NCI-H2196 treated with DMSO at 0.1 percent for 48 hours (cell line): Measurements from ENCODE around the gene STRAP.
"Not testable (repeated sequence)": the region's sequence is repeated elsewhere in the genome, so short reads cannot be mapped to it uniquely, and the experiment has no call there.

ENCODE experiments used
- DNase-seq: peaks from one replicate; lab custom pipeline; 2025; ENCODE audit not compliant: unreplicated experiment; lab: John Stamatoyannopoulos, UW

Gene STRAP

GRCh38 chr12:15868186-15868585 lies 14.0 kb upstream of the STRAP start:
- DNase-seq = no peak

DNA sequence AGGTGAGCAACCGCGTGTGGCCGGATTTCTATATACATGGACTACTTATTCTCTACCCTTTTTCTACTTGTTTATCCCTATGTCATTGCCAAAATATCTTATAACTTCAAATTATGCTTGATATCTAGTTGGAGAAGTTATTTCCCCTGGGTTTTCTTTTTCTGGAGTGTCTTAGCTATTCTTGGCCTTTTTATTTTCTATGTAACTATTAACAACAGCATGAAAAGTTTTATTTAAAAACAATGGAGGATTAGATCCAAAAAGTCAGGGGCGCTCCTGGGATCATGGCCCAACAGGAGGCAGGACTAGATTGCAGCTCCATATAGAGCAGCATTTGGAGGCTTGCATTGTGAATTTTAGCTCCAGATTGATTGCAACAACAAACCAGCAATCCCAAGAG lies 8.6 kb upstream of the STRAP start:
- DNase-seq = no peak

DNA sequence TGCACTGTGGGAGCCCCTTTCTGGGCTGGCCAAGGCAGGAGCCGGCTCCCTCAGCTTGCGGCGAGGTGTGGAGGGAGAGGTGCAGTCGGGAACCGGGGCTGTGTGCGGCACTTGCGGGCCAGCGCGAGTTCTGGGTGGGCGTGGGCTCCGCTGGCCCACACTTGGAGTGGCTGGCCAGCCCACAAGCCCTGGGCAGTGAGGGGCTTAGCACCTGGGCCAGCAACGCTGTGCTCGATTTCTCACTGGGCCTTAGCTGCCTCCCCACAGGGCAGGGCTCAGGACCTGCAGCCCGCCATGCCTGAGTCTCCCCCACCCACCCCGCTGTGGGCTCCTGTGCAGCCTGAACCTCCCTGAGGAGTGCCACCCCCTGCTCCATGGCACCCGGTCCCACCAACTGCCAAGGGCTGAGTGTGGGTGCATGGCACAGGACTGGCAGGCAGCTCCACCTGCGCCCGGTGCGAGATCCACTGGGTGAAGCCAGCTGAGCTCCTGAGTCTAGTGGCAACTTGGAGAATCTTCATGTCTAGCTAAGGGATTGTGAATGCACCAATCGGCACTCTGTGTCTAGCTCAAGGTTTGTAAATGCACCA lies 7.5 kb upstream of the STRAP start:
- not testable (repeated sequence) for DNase-seq

GRCh38 chr12:15875863-15876262 lies 6.3 kb upstream of the STRAP start:
- DNase-seq = no peak

DNA sequence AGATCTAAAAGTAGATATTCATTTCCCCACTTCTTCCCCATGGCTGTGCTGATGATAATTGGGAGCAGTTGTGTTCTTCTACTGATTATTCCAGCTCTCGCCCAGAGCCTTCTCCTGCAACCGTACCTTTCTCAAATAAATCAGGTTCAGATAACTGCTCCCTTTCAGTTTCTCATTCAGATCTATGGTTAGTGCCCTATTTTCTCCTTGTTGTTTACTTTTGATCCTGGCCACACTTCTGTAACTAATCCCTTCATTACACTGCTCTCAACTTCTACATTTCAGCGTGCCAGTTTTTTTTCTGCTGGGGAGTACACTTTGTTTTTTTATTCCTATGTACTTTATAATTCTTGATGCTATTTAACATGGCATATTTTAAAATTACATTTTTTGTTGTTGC lies 2.8 kb upstream of the STRAP start:
- no peak for DNase-seq

GRCh38 chr12:15880721-15881120 lies 1.5 kb upstream of the STRAP start:
- DNase-seq = no peak

- DNase-seq = no peak
Observed at GRCh38 chr12:15883536-15883935, 1.3 kb downstream of the STRAP start.

- DNase-seq = no peak
Observed at GRCh38 chr12:15886372-15887042, 4.3 kb downstream of the STRAP start.

GRCh38 chr12:15887043-15887817 lies 5.0 kb downstream of the STRAP start:
- no peak for DNase-seq

DNA sequence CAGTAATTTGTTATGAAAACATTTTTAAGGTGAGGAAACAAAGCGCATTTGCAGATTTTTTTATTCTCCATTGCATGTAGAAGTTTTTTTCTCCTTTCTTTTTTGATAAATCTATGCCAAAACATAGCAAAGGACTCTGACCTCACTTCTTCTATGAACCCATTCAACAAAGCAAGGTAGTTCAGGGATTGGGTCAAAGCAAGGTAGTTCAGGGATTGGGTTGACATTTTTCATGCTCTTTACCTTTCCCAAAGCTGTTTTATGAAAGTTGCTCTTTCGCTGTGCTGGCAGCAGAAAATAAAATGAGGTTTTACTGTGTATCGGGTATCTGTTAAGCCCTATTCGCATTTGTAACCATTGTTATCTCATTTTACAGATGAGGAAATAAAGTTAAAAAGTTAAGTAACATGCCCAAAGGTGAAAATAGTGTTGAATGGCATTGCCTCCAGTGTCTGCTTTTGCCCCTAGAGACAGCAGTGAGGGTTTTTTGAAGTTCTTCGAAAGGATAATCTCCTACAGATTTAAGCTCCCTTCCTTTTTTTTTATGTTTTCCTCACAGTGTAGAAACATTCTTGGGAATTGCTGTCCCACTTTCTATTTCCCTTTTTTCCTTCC lies 10.6 kb downstream of the STRAP start:
- no peak for DNase-seq

GRCh38 chr12:15893260-15893659 lies 11.1 kb downstream of the STRAP start:
- DNase-seq = no peak

DNA sequence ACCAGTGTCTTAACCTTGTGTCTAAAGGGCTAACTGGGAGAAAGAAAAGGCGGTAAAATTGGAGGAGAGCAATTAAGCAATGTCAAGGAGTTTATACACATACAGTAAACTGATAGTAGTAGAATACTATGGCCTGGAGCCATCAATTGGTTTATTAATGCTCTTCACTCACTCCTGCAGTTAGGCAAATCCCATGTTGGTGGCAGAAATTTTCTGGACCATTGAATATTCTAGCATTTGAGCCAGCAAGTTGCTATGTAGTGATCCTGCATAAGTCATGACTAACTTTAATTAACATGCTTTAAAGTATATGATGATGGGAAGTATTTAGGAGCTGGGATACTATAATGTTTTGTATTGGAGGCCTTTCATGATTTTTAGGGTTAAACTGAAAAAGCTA lies 14.7 kb downstream of the STRAP start:
- DNase-seq = no peak

GRCh38 chr12:15897433-15897832 lies 15.2 kb downstream of the STRAP start:
- DNase-seq = no peak

DNA sequence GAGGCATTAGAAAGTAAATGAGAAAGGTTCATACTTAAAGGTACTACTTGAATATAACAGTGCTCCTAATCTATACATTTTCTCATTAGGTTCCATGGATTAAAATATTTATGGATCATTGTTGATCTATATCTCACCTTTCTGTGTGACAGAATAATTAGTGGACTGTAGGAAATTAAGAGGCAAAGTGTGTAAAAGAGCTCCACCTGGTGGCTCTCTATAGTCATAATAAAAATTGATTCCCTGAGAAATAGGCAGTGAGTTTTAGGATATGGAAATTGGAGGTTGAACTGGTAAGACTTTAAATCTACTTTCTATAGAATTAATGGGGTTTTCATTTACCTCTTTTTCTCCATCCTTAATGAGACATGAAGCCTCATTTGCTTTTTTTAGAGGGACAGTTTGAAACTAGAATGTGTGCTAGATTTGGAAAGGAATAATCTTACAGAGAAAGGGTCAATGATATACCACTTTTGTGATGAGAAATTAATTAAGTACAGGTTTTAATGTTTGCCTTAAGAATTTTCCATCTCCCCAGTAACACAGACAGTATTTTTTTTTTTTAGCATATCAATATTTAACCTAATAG lies 17.2 kb downstream of the STRAP start:
- DNase-seq = no peak

DNA sequence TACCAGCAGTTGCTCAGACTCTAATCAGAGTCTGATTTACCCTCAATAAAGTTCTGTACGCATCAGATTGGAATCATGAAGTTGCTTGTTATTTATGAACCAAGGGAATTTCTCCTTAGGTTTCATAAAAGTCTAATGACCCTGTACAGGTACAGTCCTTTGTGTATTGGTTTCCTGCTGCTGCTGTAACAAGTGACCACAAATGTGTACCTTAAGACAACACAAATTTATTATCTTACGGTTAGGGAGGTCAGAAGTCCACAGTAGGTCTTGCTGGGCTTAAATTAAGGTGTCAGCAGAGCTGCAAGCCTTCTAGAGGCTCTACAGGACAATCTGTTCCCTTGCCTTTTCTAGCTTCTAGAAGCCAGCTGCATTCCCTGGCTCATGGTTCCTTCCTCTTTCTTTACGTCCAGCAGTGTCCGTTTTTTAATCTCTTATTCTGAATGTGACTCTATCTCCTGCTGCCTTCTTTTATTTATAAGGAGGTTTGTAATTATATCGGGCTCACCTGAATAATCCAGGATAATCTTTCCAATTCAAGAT lies 22.3 kb downstream of the STRAP start:
- DNase-seq = no peak

- no peak for DNase-seq
Observed at GRCh38 chr12:15910468-15910863, 28.3 kb downstream of the STRAP start.

GRCh38 chr12:15910864-15911721 lies 28.9 kb downstream of the STRAP start, which contains the start of gene DERA:
Gene DERA, plus strand, starts transcription at chr12:15911332. Its CDS starts 52 bp downstream, at chr12:15911384.
- DNase-seq = peak; percentile 25

DNA sequence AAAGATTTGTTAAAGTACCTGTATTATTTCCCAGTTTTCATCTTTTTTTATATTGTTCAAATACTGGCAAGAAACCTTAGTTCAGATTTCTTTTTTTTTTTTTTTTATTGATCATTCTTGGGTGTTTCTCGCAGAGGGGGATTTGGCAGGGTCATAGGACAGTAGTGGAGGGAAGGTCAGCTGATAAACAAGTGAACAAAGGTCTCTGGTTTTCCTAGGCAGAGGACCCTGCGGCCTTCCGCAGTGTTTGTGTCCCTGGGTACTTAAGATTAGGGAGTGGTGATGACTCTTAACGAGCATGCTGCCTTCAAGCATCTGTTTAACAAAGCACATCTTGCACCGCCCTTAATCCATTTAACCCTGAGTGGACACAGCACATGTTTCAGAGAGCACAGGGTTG lies 29.7 kb downstream of the STRAP start:
- not testable (repeated sequence) for DNase-seq

- DNase-seq = not testable (repeated sequence)
Observed at GRCh38 chr12:15914131-15914530, 31.9 kb downstream of the STRAP start.

- no peak for DNase-seq
Observed at GRCh38 chr12:15918066-15918465, 35.9 kb downstream of the STRAP start.
